ENCODE data around the gene TTLL1.
"Not testable (repeated sequence)": the region's sequence is repeated elsewhere in the genome, so short reads cannot be mapped to it uniquely, and the experiment has no call there.

The TTLL1 gene

GRCh38 chr22:43066844-43067385 is 22.3 kb downstream of the TTLL1 start:
- peak; percentile 49 for DNase-seq (ENCODE audit: low spot score)

DNA sequence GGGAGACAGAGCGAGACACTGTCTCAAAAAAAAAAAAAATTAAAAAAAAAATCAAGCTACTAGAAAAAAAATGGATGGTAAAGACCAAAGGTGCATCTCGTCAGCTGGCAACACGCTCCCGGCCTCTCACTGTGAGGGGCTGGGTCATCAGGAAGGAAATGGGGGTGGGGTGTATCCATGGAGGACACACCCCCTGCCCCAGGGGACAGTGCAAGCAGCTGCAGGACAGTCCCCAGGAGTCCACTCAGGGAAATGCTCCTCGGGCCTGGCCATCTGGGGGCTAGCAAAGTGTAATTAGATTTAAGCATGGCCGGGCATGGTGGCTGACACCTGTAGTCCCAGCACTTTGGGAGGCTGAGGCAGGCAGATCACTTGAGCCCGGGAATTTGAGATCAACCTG is 23.1 kb downstream of the TTLL1 start:
- DNase-seq (ENCODE audit: low spot score) = no peak

GRCh38 chr22:43060183-43060582 is 29.0 kb downstream of the TTLL1 start:
- no peak for DNase-seq (ENCODE audit: low spot score)

GRCh38 chr22:43057641-43058040 is 31.6 kb downstream of the TTLL1 start:
- DNase-seq (ENCODE audit: low spot score) = no peak

- DNase-seq (ENCODE audit: low spot score) = no peak
Observed at GRCh38 chr22:43053176-43053575, 36.0 kb downstream of the TTLL1 start.

DNA sequence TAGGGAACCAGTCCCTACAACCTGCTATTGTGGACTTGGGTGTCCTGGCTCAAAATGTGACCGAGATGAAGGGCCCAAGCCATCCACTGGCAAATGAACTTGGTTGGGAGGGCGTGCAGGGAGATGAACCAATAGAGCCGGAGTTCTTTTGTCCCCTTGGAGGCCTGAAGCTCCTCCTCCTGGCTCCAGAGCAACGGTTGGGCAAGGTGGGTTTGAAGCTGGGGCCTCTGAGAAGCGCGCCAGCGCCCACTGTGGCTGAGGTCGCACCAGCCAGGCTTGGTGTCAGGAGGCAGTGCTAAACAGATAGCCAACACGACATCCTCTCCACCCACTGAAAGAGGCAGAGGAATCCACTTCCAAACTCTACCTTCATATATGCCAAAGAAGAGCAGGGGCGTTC is 38.2 kb downstream of the TTLL1 start:
- no peak for DNase-seq (ENCODE audit: low spot score)

- DNase-seq (ENCODE audit: low spot score) = no peak
Observed at GRCh38 chr22:43047605-43048004, 41.6 kb downstream of the TTLL1 start.

DNA sequence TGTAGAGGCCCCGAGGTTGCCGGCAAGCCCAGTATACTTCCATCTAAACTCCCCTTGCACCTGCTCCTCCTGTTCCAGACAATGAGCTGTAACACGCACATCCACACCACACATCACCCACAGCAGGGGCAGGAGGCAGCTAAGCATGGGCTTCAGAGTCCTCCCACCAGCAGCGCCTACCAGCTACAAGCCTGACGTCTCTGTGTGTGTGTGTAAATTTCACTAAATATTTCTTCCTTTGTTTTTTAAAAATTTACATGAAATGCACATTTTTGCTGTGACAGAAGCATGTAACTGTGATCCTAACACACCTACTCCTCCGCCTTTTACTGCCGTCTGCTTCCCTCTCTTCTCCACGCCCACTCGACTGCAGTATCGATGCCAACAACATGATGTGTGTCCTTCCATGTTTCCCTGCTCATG is 44.9 kb downstream of the TTLL1 start:
- DNase-seq (ENCODE audit: low spot score) = no peak

DNA sequence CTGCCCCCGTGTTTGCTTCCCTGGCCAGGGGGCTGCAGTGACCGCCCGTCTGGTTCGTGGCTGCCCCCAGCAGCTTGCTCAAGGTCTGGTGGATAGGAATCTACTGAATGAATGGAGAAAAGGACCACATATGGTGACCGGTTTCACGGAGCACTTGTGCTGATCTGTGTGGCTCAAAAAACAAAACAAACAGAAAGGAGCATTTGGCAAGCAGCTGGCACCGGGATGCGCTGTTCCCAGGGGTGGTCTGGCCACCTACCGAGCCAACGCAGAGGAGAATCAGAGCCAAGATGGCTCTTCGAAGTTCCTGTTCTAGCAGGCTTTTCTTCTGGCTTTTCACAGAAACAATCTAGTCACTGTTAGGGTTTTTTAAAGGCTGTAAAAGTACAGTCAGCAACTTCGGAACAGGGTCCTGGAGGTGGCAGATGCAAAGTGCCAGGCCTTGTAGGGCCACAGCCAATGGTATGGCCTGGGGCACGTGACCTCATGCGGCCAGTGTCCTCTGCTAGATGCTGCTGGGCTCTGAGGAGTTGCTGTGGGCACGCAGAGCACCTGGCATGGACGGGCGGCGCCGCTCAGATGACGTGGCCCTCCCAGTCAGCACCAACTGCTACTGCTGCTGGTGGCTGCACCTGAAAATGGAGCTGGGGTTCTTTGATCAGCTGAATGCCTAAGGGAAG is 47.0 kb downstream of the TTLL1 start:
- no peak for DNase-seq (ENCODE audit: low spot score)

DNA sequence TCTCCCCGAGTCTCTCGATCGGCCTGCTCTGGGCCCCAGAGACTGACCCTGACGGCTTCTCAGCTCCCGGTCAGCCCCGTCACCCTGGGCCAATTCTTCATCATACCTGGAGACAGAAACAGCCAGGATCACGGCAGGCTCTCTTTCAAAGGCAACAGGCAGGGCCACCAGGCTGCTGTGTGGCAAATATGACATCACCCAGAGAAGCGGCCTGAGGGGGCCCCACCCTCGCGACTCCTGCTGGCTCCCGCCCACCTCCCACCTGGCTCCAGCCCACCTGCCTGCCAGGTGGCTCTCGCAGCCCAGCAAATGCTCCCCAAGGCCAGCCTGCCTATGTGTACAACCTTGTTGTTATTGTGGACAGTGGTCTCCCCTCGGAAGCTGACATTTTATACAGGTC is 49.4 kb downstream of the TTLL1 start:
- no peak for DNase-seq (ENCODE audit: low spot score)

DNA sequence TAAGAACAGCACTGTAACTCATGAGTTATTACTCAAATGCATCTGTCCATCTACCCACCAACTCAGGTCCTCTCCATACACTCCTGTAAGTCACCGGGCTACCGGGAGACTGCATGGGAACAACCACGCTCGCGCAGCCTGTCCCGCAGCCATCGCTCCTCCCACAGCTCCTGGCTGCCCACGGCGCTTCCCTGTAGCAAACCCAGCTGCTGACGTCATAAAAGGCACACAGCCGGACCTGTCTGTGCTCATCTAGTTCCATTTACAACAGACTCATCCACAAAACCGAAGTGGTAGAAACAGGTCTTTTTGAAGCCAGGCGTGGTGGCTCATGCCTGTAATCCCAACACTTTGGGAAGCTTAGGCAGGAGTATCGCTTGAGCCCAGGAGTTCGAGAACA is 50.9 kb downstream of the TTLL1 start:
- no peak for DNase-seq (ENCODE audit: low spot score)

DNA sequence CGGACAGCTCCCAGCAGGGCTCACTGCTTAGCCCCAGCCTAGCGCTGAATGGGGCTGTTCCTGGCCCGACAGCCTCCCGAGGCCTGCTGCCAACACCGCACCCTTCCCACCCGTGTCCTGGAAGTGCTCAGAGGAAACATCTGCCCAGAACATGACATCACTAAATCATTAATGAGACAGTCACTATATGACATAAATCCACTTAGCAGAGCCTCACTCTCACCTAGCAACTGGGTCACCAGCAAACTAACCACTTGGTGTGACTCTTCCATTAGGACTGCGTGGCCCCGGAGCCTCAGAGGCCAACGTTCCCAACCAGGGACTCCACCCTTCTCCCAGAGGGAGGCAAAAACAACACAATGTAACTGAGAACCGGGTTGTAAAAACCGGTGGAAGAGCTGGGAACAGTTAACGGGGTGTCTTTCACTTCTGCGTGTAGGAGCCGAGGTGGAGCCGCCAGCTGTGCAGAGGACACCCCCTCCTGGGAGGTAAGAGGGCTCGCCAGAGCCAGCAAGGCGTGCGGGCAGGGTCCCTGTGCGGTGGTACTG is 52.8 kb downstream of the TTLL1 start:
- DNase-seq (ENCODE audit: low spot score) = no peak

- no peak for DNase-seq (ENCODE audit: low spot score)
Observed at GRCh38 chr22:43035250-43035649, 53.9 kb downstream of the TTLL1 start.

DNA sequence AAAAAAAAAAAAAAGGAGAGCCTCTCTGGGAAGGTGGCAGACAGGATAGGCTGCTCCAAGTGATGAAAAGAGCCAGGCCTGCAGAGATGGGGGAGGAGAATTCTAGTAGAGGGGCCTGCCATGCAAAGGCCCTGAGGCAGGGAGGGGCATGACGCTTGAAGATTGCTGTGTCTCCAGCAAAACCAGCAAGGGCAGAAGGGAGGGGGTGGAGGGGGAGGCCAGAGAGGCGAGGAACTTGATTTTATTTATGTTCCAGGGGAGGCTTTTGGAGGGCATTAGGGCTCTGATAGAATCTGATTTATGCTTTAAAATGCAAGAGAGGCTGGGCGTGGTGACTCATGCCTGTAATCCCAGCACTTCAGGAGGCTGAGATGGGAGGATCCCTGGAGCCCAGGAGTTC is 57.6 kb downstream of the TTLL1 start:
- no peak for DNase-seq (ENCODE audit: low spot score)

GRCh38 chr22:43018615-43019014 is 70.6 kb downstream of the TTLL1 start:
- no peak for DNase-seq (ENCODE audit: low spot score)

- DNase-seq (ENCODE audit: low spot score) = no peak
Observed at GRCh38 chr22:43017525-43018460, 71.4 kb downstream of the TTLL1 start.

DNA sequence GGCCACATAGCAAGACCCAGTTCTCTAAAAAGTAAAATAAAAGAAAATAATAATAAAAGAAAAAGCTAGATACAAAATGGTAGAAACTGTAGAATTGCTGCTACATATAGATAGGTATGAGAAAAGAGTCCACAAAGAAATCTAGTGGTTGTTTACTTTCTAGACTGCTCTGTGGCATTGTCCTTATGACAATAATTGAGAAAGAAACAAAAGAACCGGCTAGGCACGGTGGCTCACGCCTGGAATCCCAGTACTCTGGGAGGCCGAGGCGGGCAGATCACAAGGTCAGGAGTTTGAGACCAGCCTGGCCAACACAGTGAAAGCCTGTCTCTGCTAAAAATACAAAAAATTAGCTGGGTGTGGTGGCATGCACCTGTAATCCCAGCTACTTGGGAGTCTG is 73.0 kb downstream of the TTLL1 start:
- DNase-seq (ENCODE audit: low spot score) = not testable (repeated sequence)

GRCh38 chr22:43015677-43016042 is 73.5 kb downstream of the TTLL1 start:
- no peak for DNase-seq (ENCODE audit: low spot score)

DNA sequence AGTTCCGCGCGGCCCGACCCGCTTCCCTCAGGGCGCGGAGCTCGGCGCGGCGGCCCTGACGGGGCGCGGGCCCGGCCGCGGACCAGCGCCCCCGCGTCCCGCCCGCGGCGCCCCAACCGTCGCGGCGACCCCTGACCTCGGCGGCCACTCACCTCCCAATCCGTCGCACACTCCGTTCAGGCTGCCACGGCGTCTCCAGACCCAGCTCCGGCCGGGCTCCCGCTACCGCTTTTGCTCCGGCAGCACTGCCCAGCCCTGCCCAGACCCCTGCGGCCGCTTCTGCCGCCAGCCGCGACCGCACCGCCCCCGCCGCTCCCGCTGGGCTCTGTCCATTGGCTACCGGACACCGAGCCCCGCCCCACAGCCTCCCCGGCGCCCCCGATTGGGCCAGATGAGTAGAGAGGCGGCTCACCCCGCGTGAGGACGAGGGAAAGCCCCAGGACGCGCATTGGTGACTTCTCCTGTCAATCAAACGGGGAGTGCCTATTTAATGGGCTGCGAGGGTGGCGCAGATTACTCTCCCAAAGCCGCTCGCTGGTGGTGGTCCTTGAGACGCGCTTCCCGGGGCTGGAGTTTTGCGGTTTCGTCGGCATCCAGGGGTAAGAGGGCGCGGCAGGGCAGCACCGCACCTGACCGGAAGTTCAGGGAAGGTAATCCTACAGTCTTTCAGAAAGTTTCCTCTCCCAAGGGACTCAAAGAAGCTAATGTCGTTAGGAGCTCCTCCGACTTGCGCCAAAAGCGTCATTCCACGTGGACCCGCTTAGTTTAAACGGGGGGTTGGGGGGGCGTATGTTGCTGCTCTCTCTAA is 74.1 kb downstream of the TTLL1 start, which contains the start of gene PACSIN2:
Gene PACSIN2, minus strand, starts transcription at position 281 of the 808 bp plus-strand sequence. CDS start 103,069 bp downstream, outside the sequence.
- peak; percentile 97 for DNase-seq (ENCODE audit: low spot score)

DNA sequence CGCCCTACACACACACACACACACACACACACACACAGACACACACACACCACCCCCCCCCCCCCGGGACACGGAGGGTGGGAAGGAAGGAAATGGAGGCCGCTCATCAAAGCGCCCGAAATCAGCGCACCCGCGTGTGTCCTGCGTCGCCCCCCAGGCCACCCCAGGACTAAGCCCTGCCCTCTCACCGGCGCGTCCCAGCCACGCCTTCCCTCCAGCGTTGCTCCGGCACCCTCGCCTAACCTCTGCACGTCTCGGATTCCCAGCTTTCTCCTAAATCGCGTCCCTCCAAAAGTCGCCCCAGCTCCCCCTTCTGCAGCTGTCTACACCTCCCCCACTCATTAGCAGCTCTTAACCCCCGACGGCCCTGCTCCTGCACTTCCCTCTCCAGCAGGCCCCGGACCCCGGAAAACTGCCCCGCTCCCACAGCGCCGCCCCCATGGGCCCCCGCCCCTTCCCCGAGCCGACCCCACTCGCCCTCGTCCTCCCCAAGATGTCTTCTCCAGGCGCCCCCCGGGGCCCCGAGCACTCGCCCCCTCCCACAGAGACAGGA is 74.8 kb downstream of the TTLL1 start:
- DNase-seq (ENCODE audit: low spot score) = no peak

All from SW480 (cell line).